OCI-LY7 (cell line): ENCODE measurements around the gene LRBA. TPM values are rescaled to one million over a fixed set of nuclear protein-coding genes. Genes with fewer than 3 reads are reported as not detected.

Experiments used
- BruUV-seq: library from RNA; stranded (reverse); fragments of 400-500 nt; replicated peaks from 2 replicates; lab custom pipeline; 2021; lab: Mats Ljungman, UMichigan
- CTCF ChIA-PET: fragments of 300-600 bp; sonication (Branson Sonifier 250); formaldehyde crosslinking; loops from one replicate; lab custom pipeline; 2022; ENCODE audit warnings: antibody characterized with exemption; ENCODE audit not compliant: unreplicated experiment; lab: Charles Lee
- POLR2A ChIA-PET: fragments of 300-600 bp; sonication (Branson Sonifier 250); formaldehyde crosslinking; loops from one replicate; lab custom pipeline; 2022; ENCODE audit warnings: antibody characterized with exemption; lab: Charles Lee
- DNase-seq: peaks from one replicate; pipeline ENCODE4 v3.0.0-alpha.2; 2015; ENCODE audit warnings: low spot score
- H2AFZ ChIP-seq: fragments of 200-600 bp; sonication (generic), shearing (Covaris generic); 2 replicates; pipeline ENCODE4 v1.6.1; 2014; ENCODE audit warnings: mild to moderate bottlenecking, antibody characterized with exemption, low read length, moderate library complexity
- H3K27ac ChIP-seq: fragments of 200-600 bp; sonication (generic); 2 replicates; pipeline ENCODE4 v1.5.1; 2014; ENCODE audit warnings: mixed run types, low read depth, mild to moderate bottlenecking, moderate library complexity, low read length, inconsistent platforms; ENCODE audit not compliant: poor library complexity, severe bottlenecking
- H3K36me3 ChIP-seq: fragments of 200-600 bp; sonication (generic); 2 replicates; pipeline ENCODE4 v1.6.1; 2014; ENCODE audit warnings: mild to moderate bottlenecking, antibody characterized with exemption, low read length, moderate library complexity, mixed read lengths; ENCODE audit not compliant: insufficient read depth
- H3K4me1 ChIP-seq: fragments of 200-600 bp; sonication (generic); 2 replicates; pipeline ENCODE4 v1.5.1; 2014; ENCODE audit warnings: mild to moderate bottlenecking, low read length; ENCODE audit not compliant: insufficient read depth, poor library complexity, severe bottlenecking
- H3K4me2 ChIP-seq: fragments of 200-600 bp; sonication (generic); 2 replicates; pipeline ENCODE4 v1.6.1; 2014; ENCODE audit warnings: mild to moderate bottlenecking, low read length
- H3K4me3 ChIP-seq: fragments of 200-600 bp; sonication (generic); 2 replicates; pipeline ENCODE4 v1.5.1; 2014; ENCODE audit warnings: mild to moderate bottlenecking, low read depth, low read length; ENCODE audit not compliant: poor library complexity, severe bottlenecking
- H3K79me2 ChIP-seq: fragments of 200-600 bp; sonication (generic); 2 replicates; pipeline ENCODE4 v1.6.1; 2016; ENCODE audit warnings: low read depth, mild to moderate bottlenecking, low read length, moderate library complexity, mixed read lengths; ENCODE audit not compliant: insufficient read depth
- H3K9me2 ChIP-seq: fragments of 200-600 bp; sonication (generic); 2 replicates; pipeline ENCODE4 v1.6.1; 2016; ENCODE audit warnings: mild to moderate bottlenecking, low read length, mixed read lengths; ENCODE audit not compliant: insufficient read depth
- H3K9me3 ChIP-seq: fragments of 200-600 bp; sonication (generic); 2 replicates; pipeline ENCODE4 v1.6.1; 2014; ENCODE audit warnings: mild to moderate bottlenecking, mixed run types, low read length, mixed read lengths
- H4K20me1 ChIP-seq: fragments of 200-600 bp; sonication (generic); 2 replicates; pipeline ENCODE4 v1.6.1; 2014; ENCODE audit warnings: mild to moderate bottlenecking, antibody characterized with exemption, low read length, moderate library complexity, mixed read lengths; ENCODE audit not compliant: insufficient read depth
- CTCF ChIP-seq: fragments of 200-600 bp; sonication (generic); conservative IDR thresholded peaks from 2 replicates; pipeline ENCODE4 v1.5.1; 2014; ENCODE audit warnings: mild to moderate bottlenecking, antibody characterized with exemption, low read length, moderate library complexity, mixed read lengths
- EZH2phosphoT487 ChIP-seq: fragments of 200-600 bp; sonication (generic); IDR thresholded peaks from 2 replicates; pipeline ENCODE4 v1.6.1; 2018; ENCODE audit warnings: low read depth, borderline replicate concordance, mild to moderate bottlenecking, mixed run types, antibody characterized with exemption, low read length, moderate library complexity, mixed read lengths
- intact Hi-C: fragments of 100-400 bp; cut with micrococcal nuclease; formaldehyde crosslinking; loops from one replicate; pipeline ENCODE4 v1.10.0; 2022; ENCODE audit not compliant: unreplicated experiment
- total RNA-seq, 2 experiments: library from RNA; depleted of rRNA in 1 of 2; stranded (reverse); fragments of >200 nt in 1 of 2; shearing (Covaris generic) in 1 of 2; gene quantifications; 2 replicates each; pipeline ENCODE4 v1.2.3, GENCODE V29; 2014 to 2022

The LRBA gene
- total RNA-seq, 2 experiments from 2014 or later, result 60.4 to 66.7 TPM

DNA sequence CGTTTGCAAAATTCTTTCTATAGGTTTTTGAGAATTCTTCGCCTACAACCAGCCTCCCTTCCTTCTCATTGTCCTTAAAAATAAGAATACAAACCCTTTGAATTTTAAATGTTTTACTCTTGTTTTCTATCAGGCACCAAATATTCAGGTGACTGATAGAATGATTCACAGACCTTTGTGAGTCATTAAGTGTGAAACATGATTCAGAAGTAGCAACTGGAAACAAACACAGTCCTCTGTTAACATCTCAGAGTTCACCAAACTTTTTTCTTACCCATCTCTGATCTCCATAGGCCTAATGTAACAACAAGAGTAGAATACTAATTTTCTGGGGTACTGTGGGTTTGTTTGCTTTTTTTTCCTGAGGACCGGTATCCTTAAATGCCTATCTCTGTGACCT lies 496.5 kb downstream of the LRBA start:
- Histone ChIP-seq H3K4me1 (no peaks in the 10 kb centered on the region), H3K9me2 (no peaks in the 10 kb centered on the region), H3K4me3 (no peak overlapping the region), H3K36me3 (no peaks in the 10 kb centered on the region), H3K79me2 (no peaks in the 10 kb centered on the region), H2AFZ (no peak overlapping the region), H3K27ac (no peak overlapping the region), H3K4me2 (no peak overlapping the region), H3K9me3 (no peaks in the 10 kb centered on the region), H4K20me1 (no peaks in the 10 kb centered on the region)
- no peak for TF ChIP-seq EZH2phosphoT487
- CTCF ChIA-PET, result no interaction called here
- BruUV-seq, result no TSS peak
- intact Hi-C loops, result no loop called here
- POLR2A ChIA-PET, result no interaction called here
- DNase-seq, result no peak

GRCh38 chr4:150515135-150515534 lies 499.9 kb downstream of the LRBA start:
- Histone ChIP-seq H3K9me2 (no peaks in the 10 kb centered on the region), H3K4me1 (no peaks in the 10 kb centered on the region), H3K36me3 (no peaks in the 10 kb centered on the region), H3K79me2 (no peaks in the 10 kb centered on the region), H4K20me1 (no peaks in the 10 kb centered on the region), H3K4me2 (no peak overlapping the region), H3K9me3 (no peaks in the 10 kb centered on the region), H3K27ac (no peak overlapping the region), H3K4me3 (no peak overlapping the region), H2AFZ (no peak overlapping the region)
- TF ChIP-seq CTCF, result no peak
- TF ChIP-seq EZH2phosphoT487, result no peak
- CTCF ChIA-PET, result no interaction called here
- no TSS peak for BruUV-seq
- intact Hi-C loops, result no loop called here
- DNase-seq, result no peak
- POLR2A ChIA-PET, result interaction anchor here (0.6 to 1.0 kb wide), 2 partner anchors 24 to 36 kb away, joined by 3 to 4 read pairs; no protein-coding TSS in a partner anchor

- TF ChIP-seq EZH2phosphoT487 (no peak), CTCF (no peak)
- Histone ChIP-seq H3K4me2 (no peak overlapping the region), H3K27ac (no peak overlapping the region), H3K36me3 (no peaks in the 10 kb centered on the region), H3K9me2 (no peaks in the 10 kb centered on the region), H3K9me3 (no peaks in the 10 kb centered on the region), H2AFZ (no peak overlapping the region), H3K4me3 (no peak overlapping the region), H3K79me2 (no peaks in the 10 kb centered on the region), H4K20me1 (no peaks in the 10 kb centered on the region), H3K4me1 (no peaks in the 10 kb centered on the region)
- POLR2A ChIA-PET, result interaction anchor here (0.6 to 1.0 kb wide), 2 partner anchors 23 to 36 kb away, joined by 3 to 4 read pairs; no protein-coding TSS in a partner anchor
- no peak for DNase-seq
- CTCF ChIA-PET, result no interaction called here
- BruUV-seq, result no TSS peak
- intact Hi-C loops, result no loop called here
Measured at GRCh38 chr4:150514709-150515108, 500.4 kb downstream of the LRBA start.
